H1 (cell line): ENCODE measurements around the gene CDCA7. TPM values are rescaled to one million over a fixed set of nuclear protein-coding genes. Genes with fewer than 3 reads are reported as not detected.

Experiments
- CTCF ChIA-PET: fragments of 300-600 bp; sonication (Branson Sonifier 250); formaldehyde crosslinking; loops from one replicate; lab custom pipeline; 2021; ENCODE audit not compliant: partially characterized antibody; lab: Charles Lee
- POLR2A ChIA-PET: fragments of 300-600 bp; sonication (Branson Sonifier 250); formaldehyde crosslinking; loops from one replicate; lab custom pipeline; 2021; ENCODE audit warnings: inconsistent platforms; ENCODE audit not compliant: partially characterized antibody; lab: Charles Lee
- DNase-seq, 2 experiments: peaks; one replicate each; pipeline versions ENCODE4 v3.0.0 to v3.0.0-alpha.2; 2010 to 2022; ENCODE audit warnings: low spot score in 2 of 2, low read depth in 1 of 2, mixed read lengths in 1 of 2
- FAIRE-seq: peaks from 2 replicates; lab custom pipeline; 2011; peaks lifted over from hg19 to GRCh38; lab: Jason Lieb, UNC
- H2AFZ ChIP-seq: 2 replicates; pipeline ENCODE4 v1.8.1; 2012; ENCODE audit warnings: low read length, inconsistent platforms
- H2AK5ac ChIP-seq: 2 replicates; pipeline ENCODE4 v1.6.1; 2013; ENCODE audit warnings: low read depth, low read length
- H2BK120ac ChIP-seq: replicated peaks from 2 replicates; pipeline ENCODE3; 2013; ENCODE audit warnings: low read depth, low read length, inconsistent platforms
- H2BK12ac ChIP-seq: 2 replicates; pipeline ENCODE4 v1.6.1; 2013; ENCODE audit warnings: low read depth, low read length
- H2BK15ac ChIP-seq: 2 replicates; pipeline ENCODE4 v1.6.1; 2013; ENCODE audit warnings: low read length
- H2BK20ac ChIP-seq: 2 replicates; pipeline ENCODE4 v1.6.1; 2013; ENCODE audit warnings: low read length
- H2BK5ac ChIP-seq: 2 replicates; pipeline ENCODE4 v1.6.1; 2013; ENCODE audit warnings: low read depth, low read length
- H3K14ac ChIP-seq: 2 replicates; pipeline ENCODE4 v1.6.1; 2013; ENCODE audit warnings: inconsistent platforms; ENCODE audit not compliant: insufficient read length
- H3K18ac ChIP-seq: 2 replicates; pipeline ENCODE4 v1.6.1; 2013; ENCODE audit warnings: low read length; ENCODE audit errors: extremely low read depth
- H3K23ac ChIP-seq: 2 replicates; pipeline ENCODE4 v1.6.1; 2013; ENCODE audit warnings: inconsistent platforms; ENCODE audit not compliant: insufficient read length
- H3K23me2 ChIP-seq: 2 replicates; pipeline ENCODE4 v1.6.1; 2013; ENCODE audit warnings: low read depth, low read length
- H3K27ac ChIP-seq: 2 replicates; pipeline ENCODE4 v1.6.1; 2011; ENCODE audit warnings: low read depth, low read length, inconsistent platforms
- H3K27me3 ChIP-seq, 4 experiments: replicated peaks in 1 of 4; 1 replicate in 1 of 4; 2 replicates in 3 of 4; pipeline versions ENCODE4 v1.6.1 to v1.8.1; 2011 to 2013; ENCODE audit warnings: low read length in 3 of 4, mild to moderate bottlenecking in 3 of 4, inconsistent platforms in 2 of 4, mixed read lengths in 2 of 4, moderate library complexity in 1 of 4; ENCODE audit not compliant: control insufficient read depth in 3 of 4, insufficient read depth in 3 of 4; ENCODE audit errors: extremely low read depth in 1 of 4
- H3K36me3 ChIP-seq, 4 experiments: 2 replicates each; pipeline versions ENCODE4 v1.6.1 to v1.8.1; 2011 to 2013; ENCODE audit warnings: mild to moderate bottlenecking in 4 of 4, low read length in 3 of 4, moderate library complexity in 2 of 4, control low read depth in 1 of 4, inconsistent platforms in 1 of 4; ENCODE audit not compliant: insufficient read depth in 4 of 4, control insufficient read depth in 2 of 4
- H3K4ac ChIP-seq: replicated peaks from 2 replicates; pipeline ENCODE3; 2013; ENCODE audit warnings: low read length, low read depth, mixed read lengths, inconsistent platforms; ENCODE audit not compliant: insufficient read length
- H3K4me1 ChIP-seq, 4 experiments: replicated peaks in 1 of 4; 1 replicate in 1 of 4; 2 replicates in 3 of 4; pipeline versions ENCODE4 v1.6.1 to v1.8.1; 2011 to 2013; ENCODE audit warnings: low read length in 3 of 4, inconsistent platforms in 2 of 4, mixed read lengths in 1 of 4; ENCODE audit not compliant: insufficient read depth in 4 of 4, control insufficient read depth in 3 of 4
- H3K4me2 ChIP-seq, 2 experiments: 2 replicates each; pipeline versions ENCODE4 v1.6.1 to v1.8.1; 2011 to 2013; ENCODE audit warnings: low read depth in 2 of 2, low read length in 2 of 2, control low read depth in 1 of 2, inconsistent platforms in 1 of 2, mild to moderate bottlenecking in 1 of 2; ENCODE audit not compliant: insufficient read depth in 1 of 2
- H3K4me3 ChIP-seq, 4 experiments: fragments of 200-600, 300-600 bp in 1 of 4; sonication (generic), shearing (Covaris generic), sonication (Bioruptor Twin) in 1 of 4; 2 replicates each; pipeline versions ENCODE4 v1.5.1 to v1.8.1; 2011 to 2016; ENCODE audit warnings: low read length in 4 of 4, low read depth in 3 of 4, control low read depth in 2 of 4, inconsistent platforms in 2 of 4, mild to moderate bottlenecking in 2 of 4, mixed read lengths in 1 of 4, moderate library complexity in 1 of 4; ENCODE audit not compliant: insufficient read depth in 2 of 4; ENCODE audit errors: extremely low read depth in 1 of 4
- H3K56ac ChIP-seq: replicated peaks from 2 replicates; pipeline ENCODE3; 2013; ENCODE audit warnings: low read depth, mild to moderate bottlenecking, mixed read lengths, low read length, inconsistent platforms; ENCODE audit not compliant: insufficient read length
- H3K79me1 ChIP-seq: 2 replicates; pipeline ENCODE4 v1.6.1; 2013; ENCODE audit warnings: low read depth, low read length, control low read depth
- H3K79me2 ChIP-seq, 2 experiments: 2 replicates each; pipeline versions ENCODE4 v1.6.1 to v1.8.1; 2012 to 2013; ENCODE audit warnings: low read length in 2 of 2, mild to moderate bottlenecking in 2 of 2, inconsistent platforms in 1 of 2; ENCODE audit not compliant: insufficient read depth in 2 of 2, control insufficient read depth in 1 of 2
- H3K9ac ChIP-seq, 4 experiments: replicated peaks in 1 of 4; 1 replicate in 1 of 4; 2 replicates in 3 of 4; pipeline versions ENCODE4 v1.6.1 to v1.8.1; 2011 to 2013; ENCODE audit warnings: low read depth in 3 of 4, low read length in 3 of 4, control low read depth in 2 of 4, mild to moderate bottlenecking in 2 of 4, moderate library complexity in 2 of 4, inconsistent platforms in 1 of 4; ENCODE audit errors: extremely low read depth in 1 of 4
- H3K9me3 ChIP-seq, 2 experiments: 2 replicates each; pipeline versions ENCODE4 v1.6.1 to v1.8.1; 2012 to 2013; ENCODE audit warnings: mild to moderate bottlenecking in 2 of 2, moderate library complexity in 2 of 2, control low read depth in 1 of 2, inconsistent platforms in 1 of 2, low read depth in 1 of 2, low read length in 1 of 2, mixed read lengths in 1 of 2; ENCODE audit not compliant: insufficient read depth in 2 of 2
- H4K20me1 ChIP-seq, 2 experiments: replicated peaks in 1 of 2; 2 replicates each; pipeline versions ENCODE3 to v1.8.1; 2011 to 2013; ENCODE audit warnings: inconsistent platforms in 2 of 2, low read length in 2 of 2, mild to moderate bottlenecking in 1 of 2; ENCODE audit not compliant: insufficient read depth in 2 of 2, control insufficient read depth in 1 of 2
- H4K5ac ChIP-seq: 2 replicates; pipeline ENCODE4 v1.6.1; 2013; ENCODE audit warnings: low read length, low read depth, mixed read lengths, inconsistent platforms; ENCODE audit not compliant: insufficient read length
- H4K8ac ChIP-seq: 2 replicates; pipeline ENCODE4 v1.8.0; 2013; ENCODE audit warnings: mild to moderate bottlenecking, moderate library complexity, low read length, inconsistent platforms; ENCODE audit not compliant: insufficient read depth; ENCODE audit errors: extremely low read depth
- H4K91ac ChIP-seq: replicated peaks from 2 replicates; pipeline ENCODE3; 2013; ENCODE audit warnings: low read length, mixed read lengths, inconsistent platforms; ENCODE audit not compliant: insufficient read length
- BACH1 ChIP-seq: IDR thresholded peaks from 2 replicates; pipeline ENCODE4 v1.6.1; 2012; ENCODE audit warnings: low read length, improper control_type of control experiment
- CBX8 ChIP-seq: fragments of 300-800, 300-1000 bp; sonication (generic); IDR thresholded peaks from 2 replicates; pipeline ENCODE4 v1.7.1; 2016; ENCODE audit warnings: low read depth, low read length, borderline replicate concordance
- EGR1 ChIP-seq: IDR thresholded peaks from 2 replicates; pipeline ENCODE4 v1.6.1; 2011; ENCODE audit warnings: low read depth, low read length, borderline replicate concordance
- WGBS, 2 experiments: shearing (Covaris generic) in 1 of 2; methylation state at CpG; one replicate each; pipeline versions ENCODE4 v1.1.6 to v1.1.7; 2013 to 2015; ENCODE audit warnings: low lambda C conversion rate in 2 of 2, mixed read lengths in 2 of 2, inconsistent platforms in 1 of 2, low coverage in 1 of 2, missing lambda C conversion rate in 1 of 2; ENCODE audit not compliant: insufficient replicate concordance in 2 of 2, insufficient coverage in 1 of 2, insufficient read length in 1 of 2; ENCODE audit errors: extremely low coverage in 1 of 2, missing lambda C conversion rate in 1 of 2; 5-methylcytosine and 5-hydroxymethylcytosine counted together
- polyA plus RNA-seq, 7 experiments: library from polyadenylated mRNA; depleted of rRNA in 3 of 7; stranded (reverse) in 5 of 7; unstranded in 2 of 7; fragments of >200 nt in 5 of 7; fragments of 200-250 nt in 2 of 7; gene quantifications; 1 replicate in 5 of 7; 2 replicates in 1 of 7; 4 replicates in 1 of 7; pipeline versions ENCODE4 v1.2.1 to v1.2.3, GENCODE V29; 2011 to 2013; ENCODE audit warnings: missing spikeins in 2 of 7, mixed read lengths in 2 of 7
- total RNA-seq: library from RNA; stranded (reverse); fragmentation: NEBNext Ultra II Directional; extraction: Animal tissue kit (Norgen Biotek cat#: 25700); gene quantifications from 2 replicates; pipeline ENCODE4 v1.2.1, GENCODE V29; 2021
- TF ChIP-seq, protein P1 (sequence below): IDR thresholded peaks from 2 replicates; pipeline ENCODE4 v1.6.1; 2011; ENCODE audit warnings: low read length, improper control_type of control experiment

Gene CDCA7
- total and polyA plus RNA-seq, 2 of the 8 experiments (the other 6 are each of a cell fraction or from before 2014, with no cell fraction given), result 64.4 to 80.4 TPM

DNA sequence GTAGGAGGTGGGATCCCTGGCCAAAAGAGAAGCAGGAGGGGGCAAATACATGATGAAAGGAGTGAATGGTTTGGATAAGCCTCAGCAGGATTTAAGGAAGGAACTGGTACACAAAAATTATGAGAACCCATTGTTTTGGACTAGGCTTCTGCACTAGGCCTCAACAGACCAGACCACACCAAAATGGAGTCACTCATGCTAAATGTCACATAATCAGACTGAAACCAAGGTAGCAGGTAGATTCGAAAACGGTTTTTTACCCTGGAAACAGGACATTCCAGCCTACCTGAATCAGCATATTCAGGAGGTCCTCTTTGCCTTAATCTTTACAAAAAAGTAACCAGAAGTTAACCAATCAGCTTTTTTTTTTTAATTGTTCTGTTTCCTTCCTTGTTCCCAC lies 49.4 kb upstream of the CDCA7 start:
- H2BK15ac ChIP-seq, result no peak overlapping the region
- H4K8ac ChIP-seq, result no peak overlapping the region
- FAIRE-seq (no peak), DNase-seq (no peak)
- no peaks in the 10 kb centered on the region for H3K79me1 ChIP-seq
- H3K14ac ChIP-seq, result no peak overlapping the region
- no peak overlapping the region for H3K4me3 ChIP-seq
- peak overlapping the region; percentile 29 for H2BK120ac ChIP-seq
- no peak overlapping the region for H2BK20ac ChIP-seq
- peaks cover 4 to 25% (median 7%) of the 10 kb centered on the region in 4 experiments; a peak in 6 of 7 replicates for H3K4me1 ChIP-seq
- H4K91ac ChIP-seq, result no peak overlapping the region
- no peak overlapping the region for H3K18ac ChIP-seq
- no peak overlapping the region for H3K4ac ChIP-seq
- 0 out of 8 replicates have a peak, but pooled peaks cover 0 to 4% (median 0%) of the 10 kb centered on the region in 4 experiments for H3K36me3 ChIP-seq
- ChIA-PET CTCF (no interaction called here), POLR2A (no interaction called here)
- H4K20me1 ChIP-seq, result no peaks in the 10 kb centered on the region
- H3K79me2 ChIP-seq, result no peaks in the 10 kb centered on the region
- H2BK5ac ChIP-seq, result peak overlapping the region; percentile 84; the same call in 1 of the 2 replicates
- H3K9ac ChIP-seq, result no peak overlapping the region
- no peak overlapping the region for H3K56ac ChIP-seq
- 90% methylated on average over 2 of the region's 2 CpGs; no CpG with 5 or more reads in 1 of the 2 experiments for WGBS, 2 experiments
- no peaks in the 10 kb centered on the region; the same call in 1 of the 2 replicates for H3K23me2 ChIP-seq
- H2BK12ac ChIP-seq, result no peak overlapping the region
- TF ChIP-seq EGR1, result no peak
- no peak for TF ChIP-seq CBX8
- TF ChIP-seq, protein P1, sequence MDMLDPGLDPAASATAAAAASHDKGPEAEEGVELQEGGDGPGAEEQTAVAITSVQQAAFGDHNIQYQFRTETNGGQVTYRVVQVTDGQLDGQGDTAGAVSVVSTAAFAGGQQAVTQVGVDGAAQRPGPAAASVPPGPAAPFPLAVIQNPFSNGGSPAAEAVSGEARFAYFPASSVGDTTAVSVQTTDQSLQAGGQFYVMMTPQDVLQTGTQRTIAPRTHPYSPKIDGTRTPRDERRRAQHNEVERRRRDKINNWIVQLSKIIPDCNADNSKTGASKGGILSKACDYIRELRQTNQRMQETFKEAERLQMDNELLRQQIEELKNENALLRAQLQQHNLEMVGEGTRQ, result no peak
- no peak for TF ChIP-seq BACH1
- H2AK5ac ChIP-seq, result peak overlapping the region; percentile 44; the same call in 1 of the 2 replicates
- no peak overlapping the region for H2AFZ ChIP-seq
- H3K27me3 ChIP-seq, result no peaks in the 10 kb centered on the region
- H3K27ac ChIP-seq, result no peak overlapping the region
- no peak overlapping the region for H4K5ac ChIP-seq
- peaks cover 6 to 8% of the 10 kb centered on the region in 2 experiments for H3K9me3 ChIP-seq
- H3K23ac ChIP-seq, result no peak overlapping the region
- no peak overlapping the region for H3K4me2 ChIP-seq
